GM20000 (cell line): ENCODE results near the gene KRTAP10-10.
"Not testable (repeated sequence)": the region's sequence is repeated elsewhere in the genome, so short reads cannot be mapped to it uniquely, and the experiment has no call there.

Source experiments
- DNase-seq: peaks from one replicate; pipeline ENCODE4 v3.0.0; 2012; ENCODE audit warnings: low spot score
- CTCF ChIP-seq: IDR thresholded peaks from 2 replicates; pipeline ENCODE4 v1.5.1; 2012; ENCODE audit warnings: mild to moderate bottlenecking, control low read depth; ENCODE audit errors: extremely low read depth, missing control alignments

Gene KRTAP10-10

GRCh38 chr21:44681861-44682579, 44.9 kb downstream of the KRTAP10-10 start, which contains the start of gene KRTAP12-1:
TSS of gene KRTAP12-1 (minus strand) at chr21:44682163. CDS start at chr21:44682123, 40 bp downstream.
- TF ChIP-seq CTCF = no peak
- DNase-seq = no peak

GRCh38 chr21:44682580-44683151, 45.5 kb downstream of the KRTAP10-10 start:
- no peak for TF ChIP-seq CTCF
- DNase-seq = no peak

GRCh38 chr21:44684077-44684476, 46.9 kb downstream of the KRTAP10-10 start:
- TF ChIP-seq CTCF = no peak

GRCh38 chr21:44684483-44684882, 47.3 kb downstream of the KRTAP10-10 start:
- no peak for TF ChIP-seq CTCF
- no peak for DNase-seq

More at GRCh38 chr21:44684077-44684476, 46.9 kb downstream of the KRTAP10-10 start:
- no peak for DNase-seq

- not testable (repeated sequence) for DNase-seq
Observed at GRCh38 chr21:44685050-44685449, 47.9 kb downstream of the KRTAP10-10 start.

- TF ChIP-seq CTCF = no peak
- no peak for DNase-seq
Observed at GRCh38 chr21:44686000-44686781, 49.0 kb downstream of the KRTAP10-10 start.

GRCh38 chr21:44686843-44687561, 49.8 kb downstream of the KRTAP10-10 start:
- TF ChIP-seq CTCF = no peak
- DNase-seq = no peak
